ENCODE results near the gene TMEM219.

- no peak for TF ChIP-seq CTCF (IDR thresholded peaks at IDR 0.05)
- TF ChIP-seq POLR2AphosphoS5 (IDR thresholded peaks at IDR 0.05): no peak
These were observed 48.3 kb downstream of the TMEM219 start for GRCh38 chr16:30009990-30010843.

Data from transverse colon (tissue), 4 donors.